Retina (tissue), 1 donor: ENCODE results near the gene AIG1.
"Not testable (repeated sequence)": the region's sequence is repeated elsewhere in the genome, so short reads cannot be mapped to it uniquely, and the experiment has no call there.

Source experiments
- DNase-seq: peaks from one replicate; pipeline ENCODE4 v3.0.0-alpha.2; 2016

AIG1 gene

GRCh38 chr6:143060806-143061596 lies at the start of gene AIG1:
Gene AIG1 (plus strand): TSS chr6:143060889. CDS start chr6:143060926, 37 bp downstream.
- peak; percentile 80 for DNase-seq

GRCh38 chr6:143014764-143015163 lies 45.9 kb upstream of the AIG1 start:
- DNase-seq, result no peak

- DNase-seq, result no peak
These were observed 45.4 kb upstream of the AIG1 start for GRCh38 chr6:143015300-143015706.

- DNase-seq, result no peak
These were observed 41.7 kb upstream of the AIG1 start for GRCh38 chr6:143018955-143019354.

GRCh38 chr6:143020862-143021261 lies 39.8 kb upstream of the AIG1 start:
- not testable (repeated sequence) for DNase-seq

GRCh38 chr6:143021543-143021942 lies 39.1 kb upstream of the AIG1 start:
- no peak for DNase-seq

GRCh38 chr6:143022587-143022986 lies 38.1 kb upstream of the AIG1 start:
- no peak for DNase-seq

GRCh38 chr6:143023695-143024094 lies 37.0 kb upstream of the AIG1 start:
- DNase-seq, result no peak

GRCh38 chr6:143024977-143025376 lies 35.7 kb upstream of the AIG1 start:
- no peak for DNase-seq

GRCh38 chr6:143026696-143027449 lies 33.8 kb upstream of the AIG1 start:
- DNase-seq, result peak; percentile 21

- no peak for DNase-seq
These were observed 25.9 kb upstream of the AIG1 start for GRCh38 chr6:143034689-143035334.

- DNase-seq, result no peak
These were observed 23.2 kb upstream of the AIG1 start for GRCh38 chr6:143037470-143037869.

- DNase-seq, result no peak
These were observed 21.9 kb upstream of the AIG1 start for GRCh38 chr6:143038833-143039232.

- DNase-seq, result no peak
These were observed 21.1 kb upstream of the AIG1 start for GRCh38 chr6:143039548-143039947.

- DNase-seq, result no peak
These were observed 20.7 kb upstream of the AIG1 start for GRCh38 chr6:143040018-143040417.

GRCh38 chr6:143044345-143044744 lies 16.3 kb upstream of the AIG1 start:
- DNase-seq, result not testable (repeated sequence)

GRCh38 chr6:143049611-143050010 lies 11.1 kb upstream of the AIG1 start:
- DNase-seq, result no peak

GRCh38 chr6:143050509-143050908 lies 10.2 kb upstream of the AIG1 start:
- no peak for DNase-seq

- DNase-seq, result no peak
These were observed 8.4 kb upstream of the AIG1 start for GRCh38 chr6:143052282-143052681.

GRCh38 chr6:143053856-143054255 lies 6.8 kb upstream of the AIG1 start:
- no peak for DNase-seq

GRCh38 chr6:143054329-143054728 lies 6.4 kb upstream of the AIG1 start:
- no peak for DNase-seq

GRCh38 chr6:143055213-143055612 lies 5.5 kb upstream of the AIG1 start:
- no peak for DNase-seq

GRCh38 chr6:143055891-143056290 lies 4.8 kb upstream of the AIG1 start:
- DNase-seq, result no peak

GRCh38 chr6:143058987-143059386 lies 1.7 kb upstream of the AIG1 start:
- DNase-seq, result peak; percentile 3
